Measurements from ENCODE around the gene CSRNP3.

The CSRNP3 gene

DNA sequence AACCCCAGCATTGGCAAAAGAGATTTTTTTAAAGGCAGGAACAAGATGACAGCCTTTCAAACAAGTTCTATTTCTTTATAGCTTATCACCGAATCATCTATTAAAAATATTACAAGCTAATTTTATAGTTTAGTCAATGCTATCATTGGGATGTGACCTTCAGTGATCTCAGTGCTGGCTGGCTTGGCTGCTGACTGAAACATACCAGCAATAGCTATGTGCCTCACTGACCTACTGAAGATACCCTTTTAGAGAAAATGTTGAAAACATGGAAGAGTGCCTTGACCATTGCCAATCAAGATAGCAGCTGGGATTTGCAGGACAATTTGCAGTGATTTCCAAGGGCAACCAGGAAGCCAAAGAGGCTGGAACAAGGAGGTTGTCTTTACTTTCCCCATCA, 44.0 kb downstream of the CSRNP3 start:
- no peak for DNase-seq (ENCODE audit: low read depth, low spot score)
- Histone ChIP-seq H3K4me1 (ENCODE audit: insufficient read depth, insufficient read length) (no peaks in the 10 kb centered on the region), H3K9me3 (ENCODE audit: insufficient read depth, low read length) (no peaks in the 10 kb centered on the region), H3K27me3 (ENCODE audit: insufficient read depth, insufficient read length) (no peaks in the 10 kb centered on the region), H3K4me3 (ENCODE audit: insufficient read length, low read depth) (no peak overlapping the region), H3K9ac (ENCODE audit: insufficient read length, low read depth) (no peak overlapping the region), H3K36me3 (ENCODE audit: insufficient read depth, insufficient read length, low read length) (no peaks in the 10 kb centered on the region)
- TF ChIP-seq ZNF274 (IDR thresholded peaks at IDR 0.05; ENCODE audit: low read depth, low read length) (no peak), SUZ12 (IDR thresholded peaks at IDR 0.05; ENCODE audit: extremely low read depth, insufficient read depth, insufficient read length) (no peak), YY1 (IDR thresholded peaks at IDR 0.05; ENCODE audit: insufficient read depth, insufficient read length) (no peak)

GRCh38 chr2:165518611-165519010, 49.1 kb downstream of the CSRNP3 start:
- TF ChIP-seq SUZ12 (IDR thresholded peaks at IDR 0.05; ENCODE audit: extremely low read depth, insufficient read depth, insufficient read length) (no peak), ZNF274 (IDR thresholded peaks at IDR 0.05; ENCODE audit: low read depth, low read length) (no peak), YY1 (IDR thresholded peaks at IDR 0.05; ENCODE audit: insufficient read depth, insufficient read length) (no peak)
- Histone ChIP-seq H3K4me1 (ENCODE audit: insufficient read depth, insufficient read length) (no peaks in the 10 kb centered on the region), H3K4me3 (ENCODE audit: insufficient read length, low read depth) (no peak overlapping the region), H3K27me3 (ENCODE audit: insufficient read depth, insufficient read length) (no peaks in the 10 kb centered on the region), H3K36me3 (ENCODE audit: insufficient read depth, insufficient read length, low read length) (no peaks in the 10 kb centered on the region), H3K9me3 (ENCODE audit: insufficient read depth, low read length) (no peaks in the 10 kb centered on the region), H3K9ac (ENCODE audit: insufficient read length, low read depth) (no peak overlapping the region)
- no peak for DNase-seq (ENCODE audit: low read depth, low spot score)

DNA sequence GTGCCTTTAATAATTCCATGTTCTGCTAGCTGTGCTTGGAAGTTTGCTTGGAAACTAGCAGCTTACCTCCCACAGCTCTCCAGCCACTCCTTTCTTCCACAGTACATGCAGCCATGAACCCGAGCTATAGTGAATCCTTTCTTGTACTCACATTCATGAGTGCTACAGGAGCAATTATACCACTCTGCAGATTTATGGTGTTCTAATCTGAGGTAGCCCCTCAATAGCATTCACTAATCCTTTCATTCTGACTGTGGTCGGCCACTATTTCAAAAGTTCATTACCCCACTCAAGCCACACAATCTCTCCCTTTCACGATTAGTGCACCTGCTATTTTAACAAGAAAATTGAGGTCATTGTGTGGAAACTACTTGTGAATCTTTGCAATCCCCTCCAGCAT, 53.2 kb downstream of the CSRNP3 start:
- H3K9ac ChIP-seq (ENCODE audit: insufficient read length, low read depth), result no peak overlapping the region
- no peaks in the 10 kb centered on the region for H3K27me3 ChIP-seq (ENCODE audit: insufficient read depth, insufficient read length)
- H3K36me3 ChIP-seq (ENCODE audit: insufficient read depth, insufficient read length, low read length), result no peaks in the 10 kb centered on the region
- TF ChIP-seq YY1 (IDR thresholded peaks at IDR 0.05; ENCODE audit: insufficient read depth, insufficient read length) (no peak), SUZ12 (IDR thresholded peaks at IDR 0.05; ENCODE audit: extremely low read depth, insufficient read depth, insufficient read length) (no peak), ZNF274 (IDR thresholded peaks at IDR 0.05; ENCODE audit: low read depth, low read length) (no peak)
- no peak for DNase-seq (ENCODE audit: low read depth, low spot score)
- H3K9me3 ChIP-seq (ENCODE audit: insufficient read depth, low read length), result no peaks in the 10 kb centered on the region
- no peaks in the 10 kb centered on the region for H3K4me1 ChIP-seq (ENCODE audit: insufficient read depth, insufficient read length)
- H3K4me3 ChIP-seq (ENCODE audit: insufficient read length, low read depth), result no peak overlapping the region

GRCh38 chr2:165524720-165525119, 55.2 kb downstream of the CSRNP3 start:
- H3K36me3 ChIP-seq (ENCODE audit: insufficient read depth, insufficient read length, low read length), result no peaks in the 10 kb centered on the region
- no peaks in the 10 kb centered on the region for H3K9me3 ChIP-seq (ENCODE audit: insufficient read depth, low read length)
- no peak overlapping the region for H3K4me3 ChIP-seq (ENCODE audit: insufficient read length, low read depth)
- no peaks in the 10 kb centered on the region for H3K4me1 ChIP-seq (ENCODE audit: insufficient read depth, insufficient read length)
- TF ChIP-seq SUZ12 (IDR thresholded peaks at IDR 0.05; ENCODE audit: extremely low read depth, insufficient read depth, insufficient read length), result no peak
- TF ChIP-seq YY1 (IDR thresholded peaks at IDR 0.05; ENCODE audit: insufficient read depth, insufficient read length), result no peak
- TF ChIP-seq ZNF274 (IDR thresholded peaks at IDR 0.05; ENCODE audit: low read depth, low read length), result no peak
- no peak for DNase-seq (ENCODE audit: low read depth, low spot score)
- no peak overlapping the region for H3K9ac ChIP-seq (ENCODE audit: insufficient read length, low read depth)
- no peaks in the 10 kb centered on the region for H3K27me3 ChIP-seq (ENCODE audit: insufficient read depth, insufficient read length)

DNA sequence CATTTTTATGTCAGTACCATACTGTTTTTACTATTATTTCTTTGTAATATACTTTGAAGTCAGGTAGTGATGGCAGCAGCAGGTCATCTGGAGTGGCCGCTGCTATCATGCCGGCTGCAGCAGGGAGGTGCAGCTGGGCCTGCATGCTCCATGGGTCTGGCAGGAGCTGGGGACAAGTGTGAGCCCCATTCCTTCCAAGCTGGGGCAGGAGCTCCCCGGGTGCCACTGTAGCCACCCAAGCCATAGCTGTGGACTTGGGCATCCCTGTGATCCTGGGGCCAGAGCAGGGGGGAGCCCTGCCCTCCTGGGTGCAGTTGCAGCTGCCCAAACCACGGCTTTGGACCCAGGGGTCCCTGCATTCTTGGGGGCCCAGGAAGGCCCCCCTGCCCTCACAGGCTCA, 59.2 kb downstream of the CSRNP3 start:
- TF ChIP-seq ZNF274 (IDR thresholded peaks at IDR 0.05; ENCODE audit: low read depth, low read length) (no peak), YY1 (IDR thresholded peaks at IDR 0.05; ENCODE audit: insufficient read depth, insufficient read length) (no peak), SUZ12 (IDR thresholded peaks at IDR 0.05; ENCODE audit: extremely low read depth, insufficient read depth, insufficient read length) (no peak)
- Histone ChIP-seq H3K9ac (ENCODE audit: insufficient read length, low read depth) (no peak overlapping the region), H3K9me3 (ENCODE audit: insufficient read depth, low read length) (no peaks in the 10 kb centered on the region), H3K27me3 (ENCODE audit: insufficient read depth, insufficient read length) (no peaks in the 10 kb centered on the region), H3K4me3 (ENCODE audit: insufficient read length, low read depth) (no peak overlapping the region), H3K4me1 (ENCODE audit: insufficient read depth, insufficient read length) (no peaks in the 10 kb centered on the region), H3K36me3 (ENCODE audit: insufficient read depth, insufficient read length, low read length) (no peaks in the 10 kb centered on the region)
- no peak for DNase-seq (ENCODE audit: low read depth, low spot score)

DNA sequence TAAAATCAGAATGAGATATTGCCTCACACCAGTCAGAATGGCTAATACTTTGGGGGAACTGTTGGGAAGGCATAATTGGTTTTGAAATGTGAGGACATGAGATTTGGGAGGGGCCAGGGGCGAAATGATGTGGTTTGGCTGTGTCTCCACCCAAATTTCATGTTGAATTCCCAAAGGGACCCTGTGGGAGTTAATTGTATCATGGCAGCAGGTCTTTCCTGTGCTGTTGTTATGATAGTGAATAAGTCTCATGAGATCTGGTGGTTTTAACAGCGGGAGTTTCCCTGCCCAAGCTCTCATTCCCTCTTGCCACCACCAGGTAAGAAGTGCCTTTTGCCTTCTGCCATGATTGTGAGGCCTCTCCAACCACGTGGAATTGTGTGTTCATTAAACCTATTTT, 59.6 kb downstream of the CSRNP3 start:
- DNase-seq (ENCODE audit: low read depth, low spot score), result no peak
- TF ChIP-seq SUZ12 (IDR thresholded peaks at IDR 0.05; ENCODE audit: extremely low read depth, insufficient read depth, insufficient read length) (no peak), ZNF274 (IDR thresholded peaks at IDR 0.05; ENCODE audit: low read depth, low read length) (no peak)
- Histone ChIP-seq H3K9me3 (ENCODE audit: insufficient read depth, low read length) (no peaks in the 10 kb centered on the region), H3K4me3 (ENCODE audit: insufficient read length, low read depth) (no peak overlapping the region), H3K9ac (ENCODE audit: insufficient read length, low read depth) (no peak overlapping the region), H3K36me3 (ENCODE audit: insufficient read depth, insufficient read length, low read length) (no peaks in the 10 kb centered on the region), H3K4me1 (ENCODE audit: insufficient read depth, insufficient read length) (no peaks in the 10 kb centered on the region), H3K27me3 (ENCODE audit: insufficient read depth, insufficient read length) (no peaks in the 10 kb centered on the region)

GRCh38 chr2:165533331-165533730, 63.8 kb downstream of the CSRNP3 start:
- Histone ChIP-seq H3K4me1 (ENCODE audit: insufficient read depth, insufficient read length) (no peaks in the 10 kb centered on the region), H3K9ac (ENCODE audit: insufficient read length, low read depth) (no peak overlapping the region), H3K36me3 (ENCODE audit: insufficient read depth, insufficient read length, low read length) (no peaks in the 10 kb centered on the region), H3K27me3 (ENCODE audit: insufficient read depth, insufficient read length) (no peaks in the 10 kb centered on the region), H3K9me3 (ENCODE audit: insufficient read depth, low read length) (no peaks in the 10 kb centered on the region), H3K4me3 (ENCODE audit: insufficient read length, low read depth) (no peak overlapping the region)
- TF ChIP-seq ZNF274 (IDR thresholded peaks at IDR 0.05; ENCODE audit: low read depth, low read length) (no peak), SUZ12 (IDR thresholded peaks at IDR 0.05; ENCODE audit: extremely low read depth, insufficient read depth, insufficient read length) (no peak), YY1 (IDR thresholded peaks at IDR 0.05; ENCODE audit: insufficient read depth, insufficient read length) (no peak)
- DNase-seq (ENCODE audit: low read depth, low spot score), result no peak

- Histone ChIP-seq H3K9ac (ENCODE audit: insufficient read length, low read depth) (no peak overlapping the region), H3K27me3 (ENCODE audit: insufficient read depth, insufficient read length) (no peaks in the 10 kb centered on the region), H3K36me3 (ENCODE audit: insufficient read depth, insufficient read length, low read length) (no peaks in the 10 kb centered on the region), H3K9me3 (ENCODE audit: insufficient read depth, low read length) (no peaks in the 10 kb centered on the region), H3K4me1 (ENCODE audit: insufficient read depth, insufficient read length) (no peaks in the 10 kb centered on the region), H3K4me3 (ENCODE audit: insufficient read length, low read depth) (no peak overlapping the region)
- no peak for DNase-seq (ENCODE audit: low read depth, low spot score)
- TF ChIP-seq YY1 (IDR thresholded peaks at IDR 0.05; ENCODE audit: insufficient read depth, insufficient read length) (no peak), ZNF274 (IDR thresholded peaks at IDR 0.05; ENCODE audit: low read depth, low read length) (no peak), SUZ12 (IDR thresholded peaks at IDR 0.05; ENCODE audit: extremely low read depth, insufficient read depth, insufficient read length) (no peak)
Observed at GRCh38 chr2:165535471-165535870, 66.0 kb downstream of the CSRNP3 start.

Measured in NT2/D1 (cell line).